Left colon (tissue), 2 donors: ENCODE measurements around the gene GCM1. TPM values are rescaled to one million over a fixed set of nuclear protein-coding genes. Genes with fewer than 3 reads are reported as not detected.

ENCODE experiments used
- ATAC-seq: fragments of 200-7000 bp; cut with Tn5 transposase; one replicate; pipeline ENCODE4 v1.9.1; 2020; ENCODE audit warnings: mild to moderate bottlenecking, moderate library complexity
- DNase-seq, 2 donors: peaks; one replicate each; pipeline ENCODE4 v3.0.0-alpha.2; 2020
- intact Hi-C, 2 donors: fragments of 100-400 bp; cut with DNase I in 1 of 2; cut with micrococcal nuclease in 1 of 2; formaldehyde crosslinking; loops; one replicate each; pipeline versions ENCODE4 v1.11.2 to v1.14.0; 2022; cut with DNase I, micrococcal nuclease
- total RNA-seq, 2 donors: library from RNA; stranded (reverse); fragmentation: NEBNext Ultra II Directional; extraction: Animal tissue kit (Norgen Biotek cat#: 25700); gene quantifications; one replicate each; pipeline ENCODE4 v1.2.1, GENCODE V29; 2021
- donor health status: DM: no; HTN: no; CAD: no.
- donor health status: DM: yes; HTN: yes; CAD: no.

The GCM1 gene
- total RNA-seq, 2 donors from 2014 or later = not detected

- intact Hi-C loops = no loop called here
- DNase-seq (no peak), ATAC-seq (no peak)
Observed at GRCh38 chr6:53115741-53116140, 32.9 kb downstream of the GCM1 start.

- DNase-seq = no peak
- intact Hi-C loops = no loop called here
- no peak for ATAC-seq
Observed at GRCh38 chr6:53115113-53115512, 33.5 kb downstream of the GCM1 start.

- intact Hi-C loops = no loop called here
- no peak for DNase-seq
- ATAC-seq = no peak
Observed at GRCh38 chr6:53113742-53114141, 34.9 kb downstream of the GCM1 start.

GRCh38 chr6:53112871-53113270 lies 35.8 kb downstream of the GCM1 start:
- intact Hi-C loops = no loop called here
- DNase-seq (no peak), ATAC-seq (peak; percentile 53)

- intact Hi-C loops = no loop called here
- ATAC-seq (peak; percentile 90), DNase-seq (peak; percentile 8 to 39)
Observed at GRCh38 chr6:53112404-53112803, 36.2 kb downstream of the GCM1 start.

GRCh38 chr6:53111865-53112264 lies 36.8 kb downstream of the GCM1 start:
- DNase-seq (no peak), ATAC-seq (no peak)
- intact Hi-C loops = no loop called here

- intact Hi-C loops = no loop called here
- ATAC-seq = no peak
- DNase-seq = no peak
Observed at GRCh38 chr6:53109612-53110011, 39.0 kb downstream of the GCM1 start.

- no peak for DNase-seq
- intact Hi-C loops = no loop called here
Observed at GRCh38 chr6:53107091-53107490, 41.5 kb downstream of the GCM1 start.

GRCh38 chr6:53104916-53105315 lies 43.7 kb downstream of the GCM1 start:
- no peak for DNase-seq
- no peak for ATAC-seq
- intact Hi-C loops = no loop called here

More at GRCh38 chr6:53107091-53107490, 41.5 kb downstream of the GCM1 start:
- no peak for ATAC-seq

GRCh38 chr6:53103993-53104675 lies 44.5 kb downstream of the GCM1 start:
- intact Hi-C loops = no loop called here
- DNase-seq (no peak), ATAC-seq (no peak)

GRCh38 chr6:53101006-53101405 lies 47.6 kb downstream of the GCM1 start:
- ATAC-seq (no peak), DNase-seq (no peak)
- intact Hi-C loops = no loop called here

- no peak for ATAC-seq
Observed at GRCh38 chr6:53100561-53100960, 48.1 kb downstream of the GCM1 start.

GRCh38 chr6:53095716-53096115 lies 52.9 kb downstream of the GCM1 start:
- DNase-seq (no peak), ATAC-seq (no peak)
- intact Hi-C loops = no loop called here

More at GRCh38 chr6:53100561-53100960, 48.1 kb downstream of the GCM1 start:
- DNase-seq = no peak
- intact Hi-C loops = no loop called here

GRCh38 chr6:53095270-53095669 lies 53.4 kb downstream of the GCM1 start:
- intact Hi-C loops = no loop called here
- ATAC-seq = no peak
- DNase-seq = no peak

- ATAC-seq = no peak
- intact Hi-C loops = no loop called here
- DNase-seq = no peak
Observed at GRCh38 chr6:53090576-53090975, 58.1 kb downstream of the GCM1 start.

GRCh38 chr6:53089948-53090347 lies 58.7 kb downstream of the GCM1 start:
- ATAC-seq (no peak), DNase-seq (no peak)
- intact Hi-C loops = no loop called here

GRCh38 chr6:53086302-53086701 lies 62.3 kb downstream of the GCM1 start:
- intact Hi-C loops = no loop called here
- no peak for DNase-seq
- ATAC-seq = no peak

GRCh38 chr6:53080813-53081212 lies 67.8 kb downstream of the GCM1 start:
- ATAC-seq (no peak), DNase-seq (no peak)
- intact Hi-C loops = no loop called here
